HepG2 (cell line): ENCODE results near the gene ZFP64. TPM values are rescaled to one million over a fixed set of nuclear protein-coding genes. Genes with fewer than 3 reads are reported as not detected.

ENCODE experiments used
- AHDC1 ChIP-seq: sonication (generic); formaldehyde crosslinking; IDR thresholded peaks from 2 replicates; pipeline ENCODE4 v1.5.1; 2020; ENCODE audit warnings: mild to moderate bottlenecking, missing genetic modification reagents, borderline replicate concordance
- ARID3A ChIP-seq: IDR thresholded peaks from 2 replicates; pipeline ENCODE4 v1.6.1; 2012; ENCODE audit warnings: low read depth, low read length, improper control_type of control experiment
- GABPB1 ChIP-seq: IDR thresholded peaks from 2 replicates; pipeline ENCODE4 v1.6.1; 2016; ENCODE audit warnings: mild to moderate bottlenecking, missing genetic modification reagents, moderate library complexity, missing compliant biosample characterization
- HMG20A ChIP-seq: IDR thresholded peaks from 2 replicates; pipeline ENCODE4 v1.6.1; 2016; ENCODE audit warnings: borderline replicate concordance
- HOXA3 ChIP-seq: sonication (generic); formaldehyde crosslinking; IDR thresholded peaks from 2 replicates; pipeline ENCODE4 v1.5.0; 2020; ENCODE audit warnings: missing genetic modification reagents
- IRX3 ChIP-seq: sonication (generic); formaldehyde crosslinking; IDR thresholded peaks from 2 replicates; pipeline ENCODE4 v1.8.1; 2023; ENCODE audit warnings: mild to moderate bottlenecking, low read depth, missing genetic modification reagents, borderline replicate concordance
- MAF1 ChIP-seq: sonication (generic); formaldehyde crosslinking; IDR thresholded peaks from 2 replicates; pipeline ENCODE4 v1.5.0; 2020; ENCODE audit warnings: missing genetic modification reagents, borderline replicate concordance
- NBN ChIP-seq: fragments of 450-650 bp; conservative IDR thresholded peaks from 2 replicates; pipeline ENCODE4 v1.6.1; 2017
- NFE2 ChIP-seq: sonication (generic); formaldehyde crosslinking; IDR thresholded peaks from 2 replicates; pipeline ENCODE4 v1.4.0; 2020; ENCODE audit warnings: missing genetic modification reagents
- NFE2L2 ChIP-seq: fragments of 150-350 bp; IDR thresholded peaks from 2 replicates; pipeline ENCODE4 v1.6.1; 2014; ENCODE audit warnings: low read length
- NFYB ChIP-seq: sonication (generic); formaldehyde crosslinking; IDR thresholded peaks from 2 replicates; pipeline ENCODE4 v1.4.0; 2020; ENCODE audit warnings: missing genetic modification reagents
- NR2F6 ChIP-seq, 2 experiments: IDR thresholded peaks; 2 replicates each; pipeline ENCODE4 v1.6.1; 2016; ENCODE audit warnings: antibody characterized with exemption in 1 of 2, mild to moderate bottlenecking in 1 of 2
- RCOR2 ChIP-seq: IDR thresholded peaks from 2 replicates; pipeline ENCODE4 v1.6.1; 2016; ENCODE audit warnings: missing biosample characterization, missing genetic modification reagents
- SMC3 ChIP-seq: IDR thresholded peaks from 2 replicates; pipeline ENCODE4 v1.6.1; 2011; ENCODE audit warnings: low read length, improper control_type of control experiment
- SUZ12 ChIP-seq: fragments of 150-350 bp; IDR thresholded peaks from 2 replicates; pipeline ENCODE4 v1.6.1; 2014; ENCODE audit warnings: low read depth, low read length
- TEAD3 ChIP-seq: optimal IDR thresholded peaks from 2 replicates; pipeline ENCODE3; 2016; ENCODE audit warnings: borderline replicate concordance
- TFE3 ChIP-seq: IDR thresholded peaks from 2 replicates; pipeline ENCODE4 v1.6.1; 2016
- ZMYM4 ChIP-seq: sonication (generic); formaldehyde crosslinking; IDR thresholded peaks from 2 replicates; pipeline ENCODE4 v1.8.1; 2023; ENCODE audit warnings: mild to moderate bottlenecking, missing genetic modification reagents
- ZNF121 ChIP-seq: sonication (generic); formaldehyde crosslinking; IDR thresholded peaks from 2 replicates; pipeline ENCODE4 v1.5.0; 2020; ENCODE audit warnings: mild to moderate bottlenecking, missing genetic modification reagents
- ZNF264 ChIP-seq: sonication (generic); formaldehyde crosslinking; IDR thresholded peaks from 2 replicates; pipeline ENCODE4 v1.4.0; 2020; ENCODE audit warnings: missing genetic modification reagents
- ZNF274 ChIP-seq: sonication (generic); formaldehyde crosslinking; IDR thresholded peaks from 2 replicates; pipeline ENCODE4 v1.5.1; 2020; ENCODE audit warnings: mild to moderate bottlenecking, missing genetic modification reagents
- ZNF367 ChIP-seq: sonication (generic); formaldehyde crosslinking; IDR thresholded peaks from 2 replicates; pipeline ENCODE4 v1.4.0; 2020; ENCODE audit warnings: missing genetic modification reagents, borderline replicate concordance
- ZNF451 ChIP-seq: sonication (generic); formaldehyde crosslinking; IDR thresholded peaks from 2 replicates; pipeline ENCODE4 v1.5.0; 2020; ENCODE audit warnings: mild to moderate bottlenecking, missing genetic modification reagents
- ZSCAN25 ChIP-seq: sonication (generic); formaldehyde crosslinking; IDR thresholded peaks from 2 replicates; pipeline ENCODE4 v1.8.0; 2022; ENCODE audit warnings: mild to moderate bottlenecking, missing genetic modification reagents
- polyA plus RNA-seq, 8 experiments: library from polyadenylated mRNA; depleted of rRNA in 3 of 8; stranded (reverse) in 7 of 8; unstranded in 1 of 8; fragments of >200 nt; fragmentation: Illumina TruSeq in 4 of 8; extraction: Trizol in 4 of 8; gene quantifications; 2 replicates each; pipeline versions ENCODE4 v1.2.1 to v1.2.3, GENCODE V29; 2011 to 2016; ENCODE audit warnings: low read depth in 4 of 8, missing spikeins in 1 of 8, mixed read lengths in 1 of 8; ENCODE audit not compliant: insufficient read depth in 1 of 8
- total RNA-seq, 5 experiments: library from RNA; depleted of rRNA; stranded (reverse); fragments of >200 nt; fragmentation: Illumina TruSeq; extraction: Trizol; gene quantifications; 2 replicates each; pipeline ENCODE4 v1.2.3, GENCODE V29; 2016; ENCODE audit warnings: low read depth in 1 of 5

ZFP64 gene
- total and polyA plus RNA-seq, 2 of the 13 experiments (the other 11 are each of a cell fraction or from before 2014, with no cell fraction given) = 12.0 to 24.3 TPM

GRCh38 chr20:52234302-52235045 lies 42.9 kb upstream of the ZFP64 start (continued):
- no peak for TF ChIP-seq AHDC1 (CRISPR knock-in tag)
- 0 out of 2 replicates have a peak, but pooled peaks have one; percentile 2 for TF ChIP-seq SMC3
- peak; percentile 85 for TF ChIP-seq HOXA3 (CRISPR knock-in tag)
- 0 out of 2 replicates have a peak, but pooled peaks have one; percentile 55 for TF ChIP-seq RCOR2 (CRISPR knock-in tag)
- no peak for TF ChIP-seq IRX3
- TF ChIP-seq NFE2 = no peak
- no peak for TF ChIP-seq ZNF121 (CRISPR knock-in tag)
- TF ChIP-seq TFE3 (CRISPR knock-in tag) = no peak
- no peak for TF ChIP-seq ZNF367 (CRISPR knock-in tag)
- TF ChIP-seq ZSCAN25 = no peak
- no peak; the same call in 1 of the 2 replicates for TF ChIP-seq HMG20A (CRISPR knock-in tag)
- peak; percentile 24; the same call in 1 of the 2 replicates for TF ChIP-seq GABPB1
- TF ChIP-seq NBN = no peak
- TF ChIP-seq MAF1 (CRISPR knock-in tag) = no peak
- TF ChIP-seq TEAD3 = peak; percentile 11
- TF ChIP-seq ZNF274 (CRISPR knock-in tag) = no peak
- TF ChIP-seq SUZ12 = no peak
- TF ChIP-seq ARID3A = peak; percentile 56; the same call in 1 of the 2 replicates
- TF ChIP-seq ZNF264 (CRISPR knock-in tag) = peak; percentile 36; the same call in 1 of the 2 replicates
- TF ChIP-seq ZMYM4 = peak; percentile 73; the same call in 1 of the 2 replicates
- no peak for TF ChIP-seq ZNF451
- TF ChIP-seq NR2F6 (IDR thresholded peaks at IDR 0.05) = peak; percentile 86
- TF ChIP-seq NR2F6 (CRISPR knock-in tag; IDR thresholded peaks at IDR 0.05) = peak; percentile 90
- TF ChIP-seq NFE2L2 = no peak
- TF ChIP-seq NFYB (CRISPR knock-in tag) = no peak
